IMR-90 (cell line): ENCODE data around the gene CMKLR1. TPM values are rescaled to one million over a fixed set of nuclear protein-coding genes. Genes with fewer than 3 reads are reported as not detected.

Experiments
- ATAC-seq: fragments of 200-7000 bp; cut with Tn5 transposase; 2 replicates; pipeline ENCODE4 v1.9.1; 2020; ENCODE audit warnings: low read depth, mild to moderate bottlenecking, moderate library complexity
- BruUV-seq: library from RNA; stranded (reverse); fragments of 400-500 nt; replicated peaks from 2 replicates; lab custom pipeline; 2021; lab: Mats Ljungman, UMichigan
- CTCF ChIA-PET: fragments of 300-600 bp; formaldehyde crosslinking; extraction: SDS; loops from one replicate; lab custom pipeline; 2021; ENCODE audit warnings: antibody characterized with exemption; lab: Yijun Ruan, JAX
- POLR2A ChIA-PET: fragments of 300-600 bp; sonication (Branson Sonifier 250); formaldehyde crosslinking; loops from one replicate; lab custom pipeline; 2022; ENCODE audit warnings: antibody characterized with exemption; ENCODE audit not compliant: unreplicated experiment; lab: Charles Lee
- DNase-seq: peaks from one replicate; pipeline ENCODE4 v3.0.0; 2013
- H2AFZ ChIP-seq: replicated peaks from 2 replicates; pipeline ENCODE3; 2013; ENCODE audit warnings: low read length, mild to moderate bottlenecking; ENCODE audit not compliant: poor library complexity
- H2AK5ac ChIP-seq: 2 replicates; pipeline ENCODE4 v1.6.1; 2013; ENCODE audit warnings: low read depth, low read length, inconsistent platforms
- H2AK9ac ChIP-seq: replicated peaks from 2 replicates; pipeline ENCODE3; 2013; ENCODE audit warnings: mild to moderate bottlenecking, low read depth, low read length, moderate library complexity; ENCODE audit not compliant: poor library complexity
- H2BK120ac ChIP-seq: 2 replicates; pipeline ENCODE4 v1.6.1; 2013; ENCODE audit warnings: low read depth, low read length, inconsistent platforms
- H2BK15ac ChIP-seq: 3 replicates; pipeline ENCODE4 v1.6.1; 2013; ENCODE audit warnings: low read depth, low read length, inconsistent platforms
- H2BK20ac ChIP-seq: 2 replicates; pipeline ENCODE4 v1.6.1; 2013; ENCODE audit warnings: low read depth, mild to moderate bottlenecking, inconsistent platforms, low read length, moderate library complexity
- H2BK5ac ChIP-seq: 2 replicates; pipeline ENCODE4 v1.6.1; 2013; ENCODE audit warnings: mild to moderate bottlenecking, low read depth, low read length, inconsistent platforms; ENCODE audit not compliant: poor library complexity, severe bottlenecking
- H3K14ac ChIP-seq: replicated peaks from 2 replicates; pipeline ENCODE4 v1.6.1; 2013; ENCODE audit warnings: low read depth, low read length, inconsistent platforms
- H3K18ac ChIP-seq: 2 replicates; pipeline ENCODE4 v1.6.1; 2013; ENCODE audit warnings: low read depth, low read length, control low read depth
- H3K23ac ChIP-seq: 2 replicates; pipeline ENCODE4 v1.6.1; 2013; ENCODE audit warnings: low read depth, low read length, inconsistent platforms
- H3K27ac ChIP-seq: 2 replicates; pipeline ENCODE4 v1.5.1; 2013; ENCODE audit warnings: mild to moderate bottlenecking, control low read depth, low read length; ENCODE audit not compliant: insufficient read depth
- H3K27me3 ChIP-seq: 2 replicates; pipeline ENCODE4 v1.6.1; 2013; ENCODE audit warnings: low read length; ENCODE audit not compliant: control insufficient read depth, insufficient read depth
- H3K36me3 ChIP-seq: 2 replicates; pipeline ENCODE4 v1.6.1; 2013; ENCODE audit warnings: low read length, mixed read lengths; ENCODE audit not compliant: control insufficient read depth, insufficient read depth
- H3K4ac ChIP-seq: 2 replicates; pipeline ENCODE4 v1.6.1; 2013; ENCODE audit warnings: low read depth, low read length, inconsistent platforms
- H3K4me1 ChIP-seq: 2 replicates; pipeline ENCODE4 v1.6.1; 2013; ENCODE audit warnings: low read length, mixed read lengths; ENCODE audit not compliant: control insufficient read depth, insufficient read depth
- H3K4me2 ChIP-seq: 2 replicates; pipeline ENCODE4 v1.6.1; 2013; ENCODE audit warnings: low read depth, mild to moderate bottlenecking, control low read depth, low read length, moderate library complexity
- H3K4me3 ChIP-seq: 2 replicates; pipeline ENCODE4 v1.5.1; 2013; ENCODE audit warnings: low read depth, mild to moderate bottlenecking, control low read depth, low read length, moderate library complexity; ENCODE audit not compliant: insufficient read depth
- H3K56ac ChIP-seq: 2 replicates; pipeline ENCODE4 v1.6.1; 2013; ENCODE audit warnings: low read length, inconsistent platforms; ENCODE audit not compliant: insufficient read depth; ENCODE audit errors: extremely low read depth
- H3K79me1 ChIP-seq, 2 experiments: 2 replicates each; pipeline ENCODE4 v1.6.1; 2013; ENCODE audit warnings: low read length in 2 of 2, inconsistent platforms in 1 of 2, low read depth in 1 of 2
- H3K9ac ChIP-seq: 2 replicates; pipeline ENCODE4 v1.6.1; 2013; ENCODE audit warnings: low read depth, low read length, control low read depth
- H3K9me1 ChIP-seq: 2 replicates; pipeline ENCODE4 v1.6.1; 2013; ENCODE audit warnings: low read length, inconsistent platforms; ENCODE audit not compliant: insufficient read depth
- H3K9me3 ChIP-seq: 2 replicates; pipeline ENCODE4 v1.6.1; 2013; ENCODE audit warnings: low read length; ENCODE audit not compliant: control insufficient read depth, insufficient read depth
- H4K20me1 ChIP-seq: 2 replicates; pipeline ENCODE4 v1.6.1; 2013; ENCODE audit warnings: low read length, inconsistent platforms; ENCODE audit not compliant: insufficient read depth
- H4K5ac ChIP-seq: 2 replicates; pipeline ENCODE4 v1.6.1; 2013; ENCODE audit warnings: mild to moderate bottlenecking, low read depth, low read length, control low read depth
- H4K8ac ChIP-seq, 2 experiments: 2 replicates each; pipeline ENCODE4 v1.6.1; 2013; ENCODE audit warnings: low read depth in 2 of 2, low read length in 2 of 2, control low read depth in 1 of 2, inconsistent platforms in 1 of 2
- H4K91ac ChIP-seq: 2 replicates; pipeline ENCODE4 v1.6.1; 2013; ENCODE audit warnings: low read depth, low read length, inconsistent platforms; ENCODE audit not compliant: insufficient read depth
- BHLHE40 ChIP-seq: fragments of 150-350 bp; IDR thresholded peaks from 2 replicates; pipeline ENCODE4 v1.6.1; 2016; ENCODE audit warnings: mild to moderate bottlenecking, low read depth, low read length
- CEBPB ChIP-seq: IDR thresholded peaks from 2 replicates; pipeline ENCODE4 v1.6.1; 2012; ENCODE audit warnings: low read depth, low read length, improper control_type of control experiment
- CHD1 ChIP-seq: IDR thresholded peaks from 2 replicates; pipeline ENCODE4 v1.6.1; 2012; ENCODE audit warnings: low read depth, low read length, improper control_type of control experiment
- CTCF ChIP-seq: conservative IDR thresholded peaks from 2 replicates; pipeline ENCODE4 v1.5.1; 2012; ENCODE audit warnings: mild to moderate bottlenecking, low read depth, low read length, improper control_type of control experiment
- ELK1 ChIP-seq: fragments of 150-350 bp; IDR thresholded peaks from 2 replicates; pipeline ENCODE4 v1.6.1; 2016; ENCODE audit warnings: low read depth, mild to moderate bottlenecking, low read length, moderate library complexity, borderline replicate concordance
- FOS ChIP-seq: fragments of 150-350 bp; IDR thresholded peaks from 2 replicates; pipeline ENCODE4 v1.6.1; 2016; ENCODE audit warnings: low read depth, low read length
- MAFK ChIP-seq: IDR thresholded peaks from 2 replicates; pipeline ENCODE4 v1.6.1; 2012; ENCODE audit warnings: low read depth, low read length, improper control_type of control experiment
- MAZ ChIP-seq: IDR thresholded peaks from 2 replicates; pipeline ENCODE4 v1.6.1; 2012; ENCODE audit warnings: low read depth, mild to moderate bottlenecking, low read length, improper control_type of control experiment, moderate library complexity, borderline replicate concordance
- MXI1 ChIP-seq: IDR thresholded peaks from 2 replicates; pipeline ENCODE4 v1.6.1; 2012; ENCODE audit warnings: low read depth, mild to moderate bottlenecking, low read length, moderate library complexity, borderline replicate concordance
- NFE2L2 ChIP-seq: fragments of 150-350 bp; IDR thresholded peaks from 2 replicates; pipeline ENCODE4 v1.6.1; 2016; ENCODE audit warnings: low read depth, mild to moderate bottlenecking, low read length
- POLR2A ChIP-seq: IDR thresholded peaks from 2 replicates; pipeline ENCODE4 v1.6.1; 2012; ENCODE audit warnings: mild to moderate bottlenecking, low read depth, low read length
- RAD21 ChIP-seq: IDR thresholded peaks from 2 replicates; pipeline ENCODE4 v1.6.1; 2012; ENCODE audit warnings: low read length, improper control_type of control experiment
- RCOR1 ChIP-seq: IDR thresholded peaks from 2 replicates; pipeline ENCODE4 v1.6.1; 2012; ENCODE audit warnings: mild to moderate bottlenecking, low read length, improper control_type of control experiment; ENCODE audit not compliant: insufficient replicate concordance
- RFX5 ChIP-seq: IDR thresholded peaks from 2 replicates; pipeline ENCODE4 v1.8.0; 2012; ENCODE audit warnings: low read depth, mild to moderate bottlenecking, low read length, moderate library complexity
- SMC3 ChIP-seq: fragments of 150-350 bp; IDR thresholded peaks from 2 replicates; pipeline ENCODE4 v1.6.1; 2016; ENCODE audit warnings: low read depth, mild to moderate bottlenecking, antibody characterized with exemption, low read length, moderate library complexity
- USF2 ChIP-seq: fragments of 150-350 bp; IDR thresholded peaks from 2 replicates; pipeline ENCODE4 v1.6.1; 2017; ENCODE audit warnings: mild to moderate bottlenecking, antibody characterized with exemption, low read length, low read depth
- WGBS, 2 experiments: methylation state at CpG; one replicate each; pipeline versions ENCODE4 v1.1.5 to v1.1.7; 2013; ENCODE audit warnings: missing lambda C conversion rate in 2 of 2; ENCODE audit not compliant: insufficient read length in 1 of 2; ENCODE audit errors: extremely low coverage in 2 of 2; 5-methylcytosine and 5-hydroxymethylcytosine counted together
- dilution Hi-C: fragments of 300-500 bp; cut with HindIII; formaldehyde crosslinking; loops from one replicate; pipeline ENCODE4 v1.14.3; 2018; ENCODE audit warnings: low sequenced_read_pairs; ENCODE audit not compliant: unreplicated experiment
- in situ Hi-C: fragments of 300-500 bp; cut with MboI; formaldehyde crosslinking; loops from 3 replicates; pipeline ENCODE4 v1.14.3; 2019; ENCODE audit warnings: low sequenced_read_pairs, inconsistent platforms, mixed read lengths
- intact Hi-C: fragments of 100-400 bp; cut with micrococcal nuclease; formaldehyde crosslinking; loops from 2 replicates; pipeline ENCODE4 v1.10.0; 2022
- polyA plus RNA-seq, 3 experiments: library from polyadenylated mRNA; depleted of rRNA; stranded (reverse); fragments of >200 nt; gene quantifications; 2 replicates each; pipeline ENCODE4 v1.2.3, GENCODE V29; 2012; ENCODE audit warnings: low replicate concordance in 1 of 3
- total RNA-seq: library from RNA; depleted of rRNA; stranded (reverse); fragments of >200 nt; gene quantifications from 2 replicates; pipeline ENCODE4 v1.2.3, GENCODE V29; 2012

CMKLR1 gene
- total and polyA plus RNA-seq, 2 of the 4 experiments (the other 2 are of a cell fraction), result not detected

GRCh38 chr12:108253540-108253939, 85.6 kb downstream of the CMKLR1 start:
- ATAC-seq (no peak), DNase-seq (no peak)
- CTCF ChIA-PET, result no interaction called here
- Histone ChIP-seq H2BK20ac (no peak overlapping the region), H3K23ac (no peak overlapping the region), H4K91ac (no peak overlapping the region), H3K4me1 (no peaks in the 10 kb centered on the region), H2BK120ac (no peak overlapping the region), H3K9me3 (no peaks in the 10 kb centered on the region), H4K20me1 (no peaks in the 10 kb centered on the region), H3K9ac (no peak overlapping the region), H3K56ac (no peak overlapping the region), H3K79me1 (no peaks in the 10 kb centered on the region), H3K14ac (no peak overlapping the region), H4K5ac (no peak overlapping the region), H3K18ac (no peak overlapping the region), H3K4me2 (no peak overlapping the region), H2AK9ac (no peak overlapping the region), H3K27ac (no peak overlapping the region), H2BK5ac (no peak overlapping the region), H3K9me1 (no peaks in the 10 kb centered on the region), H2BK15ac (no peak overlapping the region), H3K4me3 (no peak overlapping the region), H3K36me3 (no peaks in the 10 kb centered on the region), H3K4ac (no peak overlapping the region), H3K27me3 (no peaks in the 10 kb centered on the region), H2AFZ (no peak overlapping the region), H2AK5ac (no peak overlapping the region), H4K8ac (no peak overlapping the region)
- dilution Hi-C loops (no loop called here), intact Hi-C loops (no loop called here), in situ Hi-C loops (no loop called here)
- TF ChIP-seq FOS (no peak), MAFK (no peak), BHLHE40 (no peak), RAD21 (no peak), USF2 (no peak), RCOR1 (no peak), POLR2A (no peak), RFX5 (no peak), CTCF (no peak), NFE2L2 (no peak), MXI1 (no peak), SMC3 (no peak), CHD1 (no peak), ELK1 (no peak), MAZ (no peak), CEBPB (no peak)
- POLR2A ChIA-PET, result no interaction called here
- no CpG with 5 or more reads among the region's 4 CpGs for WGBS, 2 experiments
- BruUV-seq, result no TSS peak
